LNCAP (cell line): Measurements from ENCODE around the gene RNFT2.
A peak's percentile ranks its signal among the peaks of the same experiment; 100 is the strongest.

ENCODE experiments used
- TF ChIP-seq, protein P1 (sequence below): fragments of 450-650 bp; IDR thresholded peaks from 2 replicates; pipeline ENCODE4 v1.5.1; 2017; ENCODE audit warnings: mild to moderate bottlenecking

Gene RNFT2

DNA sequence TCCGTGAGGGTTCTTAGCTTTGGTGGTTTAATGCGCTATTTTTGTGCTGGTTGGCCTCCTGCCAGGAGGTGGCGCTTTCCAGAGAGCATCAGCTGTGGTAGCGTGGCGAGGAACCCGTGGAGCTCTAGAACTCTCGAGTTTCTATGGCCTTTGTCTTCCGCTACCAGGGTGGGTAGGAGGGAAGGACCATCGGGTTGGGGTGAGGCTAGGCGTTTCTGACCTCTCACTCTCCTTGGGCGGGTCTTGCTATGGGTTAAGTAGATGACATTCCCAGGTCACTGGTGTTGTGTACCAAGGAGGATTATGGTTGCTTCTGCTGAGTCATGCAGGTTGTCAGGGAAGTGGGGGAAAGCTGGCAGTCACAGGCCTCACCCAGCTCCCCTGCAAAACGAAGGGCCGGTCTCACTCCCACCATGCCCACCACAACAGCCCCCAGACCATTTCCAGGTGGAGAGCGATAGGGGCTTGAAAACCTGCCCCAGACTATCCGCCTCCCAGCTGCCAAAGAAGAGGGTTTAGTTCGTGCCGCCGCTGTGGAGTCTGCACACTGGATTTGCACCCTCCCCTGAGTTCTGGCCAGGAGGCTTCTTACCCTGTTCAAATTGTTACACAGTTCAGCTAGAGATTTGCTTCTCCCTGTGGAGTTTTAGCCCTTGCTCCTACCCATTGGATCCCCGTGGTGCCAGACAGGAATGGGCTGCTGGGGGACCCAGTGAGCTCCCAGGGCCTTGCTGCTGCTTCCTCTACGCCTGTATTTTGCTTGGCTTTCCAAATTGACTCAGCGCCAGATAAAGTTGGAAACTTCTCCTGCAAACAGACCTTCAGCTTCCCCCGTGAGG lies 21.9 kb downstream of the RNFT2 start:
- TF ChIP-seq, protein P1, sequence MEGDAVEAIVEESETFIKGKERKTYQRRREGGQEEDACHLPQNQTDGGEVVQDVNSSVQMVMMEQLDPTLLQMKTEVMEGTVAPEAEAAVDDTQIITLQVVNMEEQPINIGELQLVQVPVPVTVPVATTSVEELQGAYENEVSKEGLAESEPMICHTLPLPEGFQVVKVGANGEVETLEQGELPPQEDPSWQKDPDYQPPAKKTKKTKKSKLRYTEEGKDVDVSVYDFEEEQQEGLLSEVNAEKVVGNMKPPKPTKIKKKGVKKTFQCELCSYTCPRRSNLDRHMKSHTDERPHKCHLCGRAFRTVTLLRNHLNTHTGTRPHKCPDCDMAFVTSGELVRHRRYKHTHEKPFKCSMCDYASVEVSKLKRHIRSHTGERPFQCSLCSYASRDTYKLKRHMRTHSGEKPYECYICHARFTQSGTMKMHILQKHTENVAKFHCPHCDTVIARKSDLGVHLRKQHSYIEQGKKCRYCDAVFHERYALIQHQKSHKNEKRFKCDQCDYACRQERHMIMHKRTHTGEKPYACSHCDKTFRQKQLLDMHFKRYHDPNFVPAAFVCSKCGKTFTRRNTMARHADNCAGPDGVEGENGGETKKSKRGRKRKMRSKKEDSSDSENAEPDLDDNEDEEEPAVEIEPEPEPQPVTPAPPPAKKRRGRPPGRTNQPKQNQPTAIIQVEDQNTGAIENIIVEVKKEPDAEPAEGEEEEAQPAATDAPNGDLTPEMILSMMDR, result no peak

DNA sequence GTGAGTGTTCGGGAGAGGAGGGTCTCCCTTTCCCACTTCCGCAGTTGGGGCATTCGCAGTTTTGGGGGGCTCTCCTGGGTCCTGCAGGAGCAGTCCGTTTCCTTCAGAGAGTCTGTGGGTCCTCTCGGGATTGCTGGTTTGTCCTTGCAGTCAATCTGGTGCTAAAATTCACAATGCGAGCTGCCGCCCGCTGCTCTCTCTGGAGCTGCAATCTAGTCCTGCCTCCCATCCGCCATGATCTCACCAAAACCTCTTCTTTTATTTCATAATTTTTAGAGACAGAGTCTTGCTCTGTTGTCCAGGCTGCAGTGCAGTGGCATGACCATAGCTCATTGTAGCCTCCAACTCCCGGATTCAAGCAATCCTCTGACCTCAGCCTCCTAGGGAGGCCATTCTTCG lies 22.5 kb downstream of the RNFT2 start:
- TF ChIP-seq, protein P1, result no peak

DNA sequence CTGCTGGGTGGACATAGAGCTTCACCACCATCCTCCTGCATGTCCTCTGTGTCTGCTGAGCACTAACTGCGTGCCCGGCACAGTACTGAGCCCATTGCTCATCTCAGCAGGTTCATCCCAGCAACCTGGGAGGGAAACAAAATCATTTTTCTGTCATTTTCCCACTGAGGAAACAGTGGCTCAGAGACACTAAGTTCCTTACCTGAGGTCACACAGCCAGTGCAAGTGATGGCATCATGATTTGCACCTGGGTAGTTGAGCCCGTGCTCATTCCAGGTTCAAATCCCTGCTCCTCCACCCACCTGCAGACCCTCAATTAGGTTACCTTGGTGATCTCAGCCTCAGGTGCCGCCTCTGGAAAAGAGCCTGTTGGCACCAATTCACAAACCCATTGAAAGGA lies 23.4 kb downstream of the RNFT2 start:
- TF ChIP-seq, protein P1, result no peak

- TF ChIP-seq, protein P1, result no peak
Observed at GRCh38 chr12:116765271-116765670, 27.2 kb downstream of the RNFT2 start.

DNA sequence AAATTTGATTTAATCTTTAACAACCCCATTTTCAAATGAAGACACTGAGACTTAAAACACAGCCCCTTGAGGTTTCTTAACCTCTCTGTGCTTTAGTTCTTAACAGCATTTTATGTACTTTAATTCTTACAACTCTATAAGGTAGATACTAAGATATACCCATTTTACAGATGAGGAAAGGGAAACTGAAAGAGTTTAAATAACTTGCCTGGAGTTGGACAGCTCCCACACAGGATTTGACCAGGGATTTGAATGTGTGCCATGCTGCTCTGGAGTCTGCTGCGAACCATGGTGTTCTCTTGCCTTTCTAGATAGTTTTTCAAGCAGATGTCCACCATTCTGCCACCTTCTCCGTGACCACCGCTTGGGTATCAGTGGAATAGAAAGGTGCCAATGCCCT lies 28.2 kb downstream of the RNFT2 start:
- TF ChIP-seq, protein P1, result no peak

DNA sequence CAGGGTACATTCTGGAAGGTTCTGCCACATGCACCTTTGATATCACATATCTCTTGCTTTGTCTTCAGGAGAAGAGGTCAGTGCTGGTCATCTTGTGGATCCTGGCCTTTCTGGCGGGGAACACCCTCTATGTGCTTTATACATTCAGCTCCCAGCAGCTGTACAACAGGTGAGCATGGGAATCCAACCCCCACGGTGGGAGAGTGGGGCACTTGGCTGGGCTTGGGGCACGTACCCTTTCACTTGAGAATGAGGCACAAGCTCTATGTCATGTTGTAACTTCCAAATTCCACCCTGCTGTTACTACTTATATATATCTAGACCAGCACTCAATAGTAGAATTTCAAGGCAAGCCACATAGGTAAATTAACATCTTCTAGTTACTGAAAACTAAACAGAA lies 28.6 kb downstream of the RNFT2 start:
- TF ChIP-seq, protein P1, result no peak

DNA sequence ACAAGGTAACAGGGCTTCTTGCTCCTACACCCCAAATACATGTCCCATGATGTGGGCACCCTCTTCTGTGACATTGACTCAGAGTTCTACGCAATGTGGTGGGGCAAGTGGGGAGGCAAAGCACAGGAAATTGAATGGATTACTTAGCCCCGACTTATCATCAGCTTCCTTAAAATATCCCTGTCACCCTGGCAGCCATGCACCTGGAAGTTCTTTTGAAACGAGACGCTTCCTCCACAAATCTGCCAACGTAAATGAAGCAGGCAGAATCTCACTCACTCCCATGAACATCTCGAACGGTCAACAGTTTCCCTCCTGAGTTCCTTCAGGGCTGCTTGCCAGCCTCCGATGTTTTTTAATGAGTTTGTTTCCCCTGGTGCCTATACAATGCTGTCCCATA lies 33.5 kb downstream of the RNFT2 start:
- TF ChIP-seq, protein P1, result no peak

DNA sequence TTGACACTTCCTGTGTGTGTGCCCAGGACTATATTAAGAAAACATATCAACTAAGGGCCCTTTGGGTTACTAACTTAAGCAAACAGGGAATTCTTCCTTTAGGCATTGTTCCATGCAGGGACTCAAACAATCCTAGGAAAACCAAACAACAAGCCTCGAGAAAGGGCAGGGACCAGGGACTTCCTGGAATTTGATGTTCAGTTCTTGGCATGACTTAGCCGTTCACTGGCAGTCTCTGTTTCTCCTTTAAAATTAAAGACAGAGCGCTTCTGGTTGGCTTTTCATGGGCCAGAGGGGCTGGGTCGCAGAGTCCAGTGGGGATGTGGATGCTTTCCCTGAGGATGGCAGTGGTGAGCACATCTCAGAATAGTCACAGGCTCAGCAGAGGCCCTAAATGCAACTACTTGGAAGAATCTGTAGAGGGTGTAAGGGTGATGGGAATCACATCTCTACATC lies 35.2 kb downstream of the RNFT2 start:
- TF ChIP-seq, protein P1, result peak; percentile 36; the same call in 1 of the 2 replicates
